Skeletal muscle cell (primary cell): ENCODE data around the gene CER1.

Source experiments
- DNase-seq: peaks from one replicate; pipeline ENCODE4 v3.0.0-alpha.2; 2010; ENCODE audit warnings: low read depth
- H3K4me3 ChIP-seq: 2 replicates; pipeline ENCODE4 v1.5.1; 2011; ENCODE audit warnings: low read depth, mild to moderate bottlenecking, control low read depth, low read length, moderate library complexity

The CER1 gene

GRCh38 chr9:14674630-14675029, 47.9 kb downstream of the CER1 start:
- no peak for DNase-seq
- H3K4me3 ChIP-seq: no peak overlapping the region

DNA sequence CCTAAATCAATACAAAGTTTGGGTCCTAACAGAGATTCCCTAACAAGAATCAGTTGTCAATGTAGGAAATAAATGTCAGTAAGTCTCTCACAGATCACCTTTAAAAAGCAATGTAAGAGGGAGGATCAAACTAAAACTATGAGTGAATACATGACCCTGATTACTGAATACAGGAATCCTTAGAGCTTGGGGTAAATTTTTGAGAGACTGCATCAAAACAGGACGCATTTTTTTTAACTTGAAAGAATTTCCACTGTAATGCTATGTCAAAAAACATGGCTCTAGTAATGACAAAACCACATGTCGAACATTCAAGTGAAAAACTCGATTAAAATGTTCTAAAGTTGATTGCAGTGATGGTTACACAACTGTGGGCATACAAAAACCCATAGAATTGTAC, 51.2 kb downstream of the CER1 start:
- no peak overlapping the region for H3K4me3 ChIP-seq
- no peak for DNase-seq

- no peak for DNase-seq
- H3K4me3 ChIP-seq: no peak overlapping the region
These were observed 51.8 kb downstream of the CER1 start for GRCh38 chr9:14670718-14671117.
